H1 (cell line): ENCODE measurements around the gene KRTAP3-2. TPM values are rescaled to one million over a fixed set of nuclear protein-coding genes. Genes with fewer than 3 reads are reported as not detected.

Experiments used
- CTCF ChIA-PET: fragments of 300-600 bp; sonication (Branson Sonifier 250); formaldehyde crosslinking; loops from one replicate; lab custom pipeline; 2021; ENCODE audit not compliant: partially characterized antibody; lab: Charles Lee
- POLR2A ChIA-PET: fragments of 300-600 bp; sonication (Branson Sonifier 250); formaldehyde crosslinking; loops from one replicate; lab custom pipeline; 2021; ENCODE audit warnings: inconsistent platforms; ENCODE audit not compliant: partially characterized antibody; lab: Charles Lee
- DNase-seq, 2 experiments: peaks; one replicate each; pipeline versions ENCODE4 v3.0.0 to v3.0.0-alpha.2; 2010 to 2022; ENCODE audit warnings: low spot score in 2 of 2, low read depth in 1 of 2, mixed read lengths in 1 of 2
- FAIRE-seq: peaks from 2 replicates; lab custom pipeline; 2011; peaks lifted over from hg19 to GRCh38; lab: Jason Lieb, UNC
- H2AFZ ChIP-seq: 2 replicates; pipeline ENCODE4 v1.8.1; 2012; ENCODE audit warnings: low read length, inconsistent platforms
- H2AK5ac ChIP-seq: 2 replicates; pipeline ENCODE4 v1.6.1; 2013; ENCODE audit warnings: low read depth, low read length
- H2BK120ac ChIP-seq: replicated peaks from 2 replicates; pipeline ENCODE3; 2013; ENCODE audit warnings: low read depth, low read length, inconsistent platforms
- H2BK12ac ChIP-seq: 2 replicates; pipeline ENCODE4 v1.6.1; 2013; ENCODE audit warnings: low read depth, low read length
- H2BK15ac ChIP-seq: 2 replicates; pipeline ENCODE4 v1.6.1; 2013; ENCODE audit warnings: low read length
- H2BK20ac ChIP-seq: 2 replicates; pipeline ENCODE4 v1.6.1; 2013; ENCODE audit warnings: low read length
- H2BK5ac ChIP-seq: 2 replicates; pipeline ENCODE4 v1.6.1; 2013; ENCODE audit warnings: low read depth, low read length
- H3K14ac ChIP-seq: 2 replicates; pipeline ENCODE4 v1.6.1; 2013; ENCODE audit warnings: inconsistent platforms; ENCODE audit not compliant: insufficient read length
- H3K18ac ChIP-seq: 2 replicates; pipeline ENCODE4 v1.6.1; 2013; ENCODE audit warnings: low read length; ENCODE audit errors: extremely low read depth
- H3K23ac ChIP-seq: 2 replicates; pipeline ENCODE4 v1.6.1; 2013; ENCODE audit warnings: inconsistent platforms; ENCODE audit not compliant: insufficient read length
- H3K23me2 ChIP-seq: 2 replicates; pipeline ENCODE4 v1.6.1; 2013; ENCODE audit warnings: low read depth, low read length
- H3K27ac ChIP-seq: 2 replicates; pipeline ENCODE4 v1.6.1; 2011; ENCODE audit warnings: low read depth, low read length, inconsistent platforms
- H3K27me3 ChIP-seq, 4 experiments: replicated peaks in 1 of 4; 1 replicate in 1 of 4; 2 replicates in 3 of 4; pipeline versions ENCODE4 v1.6.1 to v1.8.1; 2011 to 2013; ENCODE audit warnings: low read length in 3 of 4, mild to moderate bottlenecking in 3 of 4, inconsistent platforms in 2 of 4, mixed read lengths in 2 of 4, moderate library complexity in 1 of 4; ENCODE audit not compliant: control insufficient read depth in 3 of 4, insufficient read depth in 3 of 4; ENCODE audit errors: extremely low read depth in 1 of 4
- H3K36me3 ChIP-seq, 4 experiments: 2 replicates each; pipeline versions ENCODE4 v1.6.1 to v1.8.1; 2011 to 2013; ENCODE audit warnings: mild to moderate bottlenecking in 4 of 4, low read length in 3 of 4, moderate library complexity in 2 of 4, control low read depth in 1 of 4, inconsistent platforms in 1 of 4; ENCODE audit not compliant: insufficient read depth in 4 of 4, control insufficient read depth in 2 of 4
- H3K4ac ChIP-seq: replicated peaks from 2 replicates; pipeline ENCODE3; 2013; ENCODE audit warnings: low read length, low read depth, mixed read lengths, inconsistent platforms; ENCODE audit not compliant: insufficient read length
- H3K4me1 ChIP-seq, 4 experiments: replicated peaks in 1 of 4; 1 replicate in 1 of 4; 2 replicates in 3 of 4; pipeline versions ENCODE4 v1.6.1 to v1.8.1; 2011 to 2013; ENCODE audit warnings: low read length in 3 of 4, inconsistent platforms in 2 of 4, mixed read lengths in 1 of 4; ENCODE audit not compliant: insufficient read depth in 4 of 4, control insufficient read depth in 3 of 4
- H3K4me2 ChIP-seq, 2 experiments: 2 replicates each; pipeline versions ENCODE4 v1.6.1 to v1.8.1; 2011 to 2013; ENCODE audit warnings: low read depth in 2 of 2, low read length in 2 of 2, control low read depth in 1 of 2, inconsistent platforms in 1 of 2, mild to moderate bottlenecking in 1 of 2; ENCODE audit not compliant: insufficient read depth in 1 of 2
- H3K4me3 ChIP-seq, 4 experiments: fragments of 200-600, 300-600 bp in 1 of 4; sonication (generic), shearing (Covaris generic), sonication (Bioruptor Twin) in 1 of 4; 2 replicates each; pipeline versions ENCODE4 v1.5.1 to v1.8.1; 2011 to 2016; ENCODE audit warnings: low read length in 4 of 4, low read depth in 3 of 4, control low read depth in 2 of 4, inconsistent platforms in 2 of 4, mild to moderate bottlenecking in 2 of 4, mixed read lengths in 1 of 4, moderate library complexity in 1 of 4; ENCODE audit not compliant: insufficient read depth in 2 of 4; ENCODE audit errors: extremely low read depth in 1 of 4
- H3K56ac ChIP-seq: replicated peaks from 2 replicates; pipeline ENCODE3; 2013; ENCODE audit warnings: low read depth, mild to moderate bottlenecking, mixed read lengths, low read length, inconsistent platforms; ENCODE audit not compliant: insufficient read length
- H3K79me1 ChIP-seq: 2 replicates; pipeline ENCODE4 v1.6.1; 2013; ENCODE audit warnings: low read depth, low read length, control low read depth
- H3K79me2 ChIP-seq, 2 experiments: 2 replicates each; pipeline versions ENCODE4 v1.6.1 to v1.8.1; 2012 to 2013; ENCODE audit warnings: low read length in 2 of 2, mild to moderate bottlenecking in 2 of 2, inconsistent platforms in 1 of 2; ENCODE audit not compliant: insufficient read depth in 2 of 2, control insufficient read depth in 1 of 2
- H3K9ac ChIP-seq, 4 experiments: replicated peaks in 1 of 4; 1 replicate in 1 of 4; 2 replicates in 3 of 4; pipeline versions ENCODE4 v1.6.1 to v1.8.1; 2011 to 2013; ENCODE audit warnings: low read depth in 3 of 4, low read length in 3 of 4, control low read depth in 2 of 4, mild to moderate bottlenecking in 2 of 4, moderate library complexity in 2 of 4, inconsistent platforms in 1 of 4; ENCODE audit errors: extremely low read depth in 1 of 4
- H3K9me3 ChIP-seq, 2 experiments: 2 replicates each; pipeline versions ENCODE4 v1.6.1 to v1.8.1; 2012 to 2013; ENCODE audit warnings: mild to moderate bottlenecking in 2 of 2, moderate library complexity in 2 of 2, control low read depth in 1 of 2, inconsistent platforms in 1 of 2, low read depth in 1 of 2, low read length in 1 of 2, mixed read lengths in 1 of 2; ENCODE audit not compliant: insufficient read depth in 2 of 2
- H4K20me1 ChIP-seq, 2 experiments: replicated peaks in 1 of 2; 2 replicates each; pipeline versions ENCODE3 to v1.8.1; 2011 to 2013; ENCODE audit warnings: inconsistent platforms in 2 of 2, low read length in 2 of 2, mild to moderate bottlenecking in 1 of 2; ENCODE audit not compliant: insufficient read depth in 2 of 2, control insufficient read depth in 1 of 2
- H4K5ac ChIP-seq: 2 replicates; pipeline ENCODE4 v1.6.1; 2013; ENCODE audit warnings: low read length, low read depth, mixed read lengths, inconsistent platforms; ENCODE audit not compliant: insufficient read length
- H4K8ac ChIP-seq: 2 replicates; pipeline ENCODE4 v1.8.0; 2013; ENCODE audit warnings: mild to moderate bottlenecking, moderate library complexity, low read length, inconsistent platforms; ENCODE audit not compliant: insufficient read depth; ENCODE audit errors: extremely low read depth
- H4K91ac ChIP-seq: replicated peaks from 2 replicates; pipeline ENCODE3; 2013; ENCODE audit warnings: low read length, mixed read lengths, inconsistent platforms; ENCODE audit not compliant: insufficient read length
- BACH1 ChIP-seq: IDR thresholded peaks from 2 replicates; pipeline ENCODE4 v1.6.1; 2012; ENCODE audit warnings: low read length, improper control_type of control experiment
- CBX8 ChIP-seq: fragments of 300-800, 300-1000 bp; sonication (generic); IDR thresholded peaks from 2 replicates; pipeline ENCODE4 v1.7.1; 2016; ENCODE audit warnings: low read depth, low read length, borderline replicate concordance
- CHD1 ChIP-seq: IDR thresholded peaks from 2 replicates; pipeline ENCODE4 v1.6.1; 2012; ENCODE audit warnings: low read depth, low read length, improper control_type of control experiment
- CHD2 ChIP-seq: IDR thresholded peaks from 2 replicates; pipeline ENCODE4 v1.6.1; 2012; ENCODE audit warnings: low read length, improper control_type of control experiment
- CTBP2 ChIP-seq: IDR thresholded peaks from 2 replicates; pipeline ENCODE4 v1.7.0; 2011; ENCODE audit warnings: borderline replicate concordance, mild to moderate bottlenecking, moderate library complexity, mixed read lengths, low read length; ENCODE audit not compliant: insufficient read depth, insufficient read length
- EGR1 ChIP-seq: IDR thresholded peaks from 2 replicates; pipeline ENCODE4 v1.6.1; 2011; ENCODE audit warnings: low read depth, low read length, borderline replicate concordance
- EP300 ChIP-seq, 2 experiments: IDR thresholded peaks; 1 replicate in 1 of 2; 2 replicates in 1 of 2; pipeline ENCODE4 v1.6.1; 2011 to 2012; ENCODE audit warnings: low read depth in 2 of 2, low read length in 2 of 2, mild to moderate bottlenecking in 2 of 2, borderline replicate concordance in 1 of 2, inconsistent platforms in 1 of 2, moderate library complexity in 1 of 2
- GTF2F1 ChIP-seq: IDR thresholded peaks from 2 replicates; pipeline ENCODE4 v1.6.1; 2012; ENCODE audit warnings: low read depth, low read length, improper control_type of control experiment, borderline replicate concordance
- HDAC6 ChIP-seq: IDR thresholded peaks from one replicate; pipeline ENCODE4 v1.7.1; 2012; ENCODE audit warnings: low read depth, mild to moderate bottlenecking, inconsistent platforms, low read length, moderate library complexity
- JUND ChIP-seq: IDR thresholded peaks from 2 replicates; pipeline ENCODE4 v1.6.1; 2011; ENCODE audit warnings: mild to moderate bottlenecking, improper control_type of control experiment, low read length
- NANOG ChIP-seq: IDR thresholded peaks from 2 replicates; pipeline ENCODE4 v1.6.1; 2011; ENCODE audit warnings: low read length, low read depth, mild to moderate bottlenecking, inconsistent platforms; ENCODE audit not compliant: insufficient read depth, poor library complexity, severe bottlenecking
- RBBP5 ChIP-seq: IDR thresholded peaks from 2 replicates; pipeline ENCODE4 v1.7.1; 2012; ENCODE audit warnings: low read depth, mild to moderate bottlenecking, inconsistent platforms, low read length, moderate library complexity, borderline replicate concordance
- SRF ChIP-seq: IDR thresholded peaks from 2 replicates; pipeline ENCODE4 v1.6.1; 2011; ENCODE audit warnings: mild to moderate bottlenecking, low read depth, low read length, moderate library complexity
- polyA plus RNA-seq, 7 experiments: library from polyadenylated mRNA; depleted of rRNA in 3 of 7; stranded (reverse) in 5 of 7; unstranded in 2 of 7; fragments of >200 nt in 5 of 7; fragments of 200-250 nt in 2 of 7; gene quantifications; 1 replicate in 5 of 7; 2 replicates in 1 of 7; 4 replicates in 1 of 7; pipeline versions ENCODE4 v1.2.1 to v1.2.3, GENCODE V29; 2011 to 2013; ENCODE audit warnings: missing spikeins in 2 of 7, mixed read lengths in 2 of 7
- total RNA-seq: library from RNA; stranded (reverse); fragmentation: NEBNext Ultra II Directional; extraction: Animal tissue kit (Norgen Biotek cat#: 25700); gene quantifications from 2 replicates; pipeline ENCODE4 v1.2.1, GENCODE V29; 2021
- TF ChIP-seq, protein P1 (sequence below): IDR thresholded peaks from 2 replicates; pipeline ENCODE4 v1.6.1; 2012; ENCODE audit warnings: low read length, inconsistent platforms

Gene KRTAP3-2
- total and polyA plus RNA-seq, 2 of the 8 experiments (the other 6 are each of a cell fraction or from before 2014, with no cell fraction given), result not detected

DNA sequence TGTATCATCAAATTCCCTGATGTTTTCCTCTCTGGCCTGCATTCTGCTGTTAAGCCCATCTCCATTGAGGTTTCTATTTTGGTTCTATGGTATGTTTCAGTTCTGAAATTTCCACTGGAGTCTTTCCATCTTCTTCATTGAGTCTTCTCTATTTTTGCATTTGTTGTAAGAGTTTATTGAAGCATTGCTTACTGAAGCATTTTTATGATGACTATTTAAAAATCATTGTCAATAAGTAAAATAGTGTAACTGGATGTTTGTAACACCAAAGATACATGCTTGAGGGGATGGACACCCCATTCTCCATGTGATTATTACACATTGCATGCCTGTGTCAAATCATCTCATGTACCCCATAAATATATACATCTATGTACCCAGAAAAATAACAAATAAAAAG lies 24.2 kb downstream of the KRTAP3-2 start:
- Histone ChIP-seq H3K4ac (no peak overlapping the region), H3K9me3 (no peaks in the 10 kb centered on the region), H3K4me2 (no peak overlapping the region), H4K5ac (no peak overlapping the region), H3K23ac (no peak overlapping the region), H2BK15ac (no peak overlapping the region), H2BK120ac (no peak overlapping the region), H4K20me1 (no peaks in the 10 kb centered on the region), H4K91ac (no peak overlapping the region), H3K79me1 (no peaks in the 10 kb centered on the region), H3K36me3 (no peaks in the 10 kb centered on the region), H3K27me3 (no peaks in the 10 kb centered on the region), H3K14ac (no peak overlapping the region), H4K8ac (no peak overlapping the region), H3K9ac (no peak overlapping the region), H3K18ac (no peak overlapping the region), H3K4me3 (no peak overlapping the region), H3K23me2 (no peaks in the 10 kb centered on the region), H3K79me2 (no peaks in the 10 kb centered on the region), H2AFZ (no peak overlapping the region), H3K56ac (no peak overlapping the region), H2BK20ac (no peak overlapping the region), H2BK12ac (no peak overlapping the region), H3K27ac (no peak overlapping the region), H2AK5ac (no peak overlapping the region), H3K4me1 (peaks cover 0 to 8% (median 2%) of the 10 kb centered on the region in 4 experiments; a peak in 3 of 7 replicates), H2BK5ac (no peak overlapping the region)
- DNase-seq (no peak), FAIRE-seq (no peak)
- ChIA-PET POLR2A (no interaction called here), CTCF (interaction anchor here (0.6 kb wide), 1 partner anchor 67 kb away, joined by 3 read pairs; no protein-coding TSS in a partner anchor)
- no peak for TF ChIP-seq CBX8
- no peak for TF ChIP-seq CHD2
- TF ChIP-seq GTF2F1, result no peak
- TF ChIP-seq CTBP2, result no peak
- TF ChIP-seq, protein P1, sequence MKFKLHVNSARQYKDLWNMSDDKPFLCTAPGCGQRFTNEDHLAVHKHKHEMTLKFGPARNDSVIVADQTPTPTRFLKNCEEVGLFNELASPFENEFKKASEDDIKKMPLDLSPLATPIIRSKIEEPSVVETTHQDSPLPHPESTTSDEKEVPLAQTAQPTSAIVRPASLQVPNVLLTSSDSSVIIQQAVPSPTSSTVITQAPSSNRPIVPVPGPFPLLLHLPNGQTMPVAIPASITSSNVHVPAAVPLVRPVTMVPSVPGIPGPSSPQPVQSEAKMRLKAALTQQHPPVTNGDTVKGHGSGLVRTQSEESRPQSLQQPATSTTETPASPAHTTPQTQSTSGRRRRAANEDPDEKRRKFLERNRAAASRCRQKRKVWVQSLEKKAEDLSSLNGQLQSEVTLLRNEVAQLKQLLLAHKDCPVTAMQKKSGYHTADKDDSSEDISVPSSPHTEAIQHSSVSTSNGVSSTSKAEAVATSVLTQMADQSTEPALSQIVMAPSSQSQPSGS, result no peak
- no peak for TF ChIP-seq RBBP5
- TF ChIP-seq HDAC6, result no peak
- TF ChIP-seq EGR1, result no peak
- no peak for TF ChIP-seq NANOG
- no peak for TF ChIP-seq JUND
- no peak for TF ChIP-seq EP300 (IDR thresholded peaks at IDR 0.05; ENCODE audit: borderline replicate concordance in 1 of 2, low read depth in 2 of 2, low read length in 2 of 2)
- no peak for TF ChIP-seq CHD1
- no peak for TF ChIP-seq BACH1
- TF ChIP-seq SRF, result no peak
